T-cell (primary cell): ENCODE measurements around the gene ST8SIA1. TPM values are rescaled to one million over a fixed set of nuclear protein-coding genes. Genes with fewer than 3 reads are reported as not detected.

Experiments
- ATAC-seq, 4 experiments: fragments of 200-7000 bp in 3 of 4; fragments of 150-1000 bp in 1 of 4; cut with Tn5 transposase; replicated peaks in 1 of 4; 1 replicate in 3 of 4; 2 replicates in 1 of 4; pipeline ENCODE4 v1.10.0; 2021; ENCODE audit warnings: moderate library complexity in 3 of 4, mild to moderate bottlenecking in 2 of 4, moderate number of reproducible peaks in 1 of 4
- CTCF ChIA-PET, 2 donors: fragments of 300-600 bp; sonication (Branson Sonifier 250); formaldehyde crosslinking; loops; one replicate each; lab custom pipeline; 2022; ENCODE audit warnings: antibody characterized with exemption in 2 of 2; lab: Charles Lee
- POLR2A ChIA-PET, 2 donors: fragments of 300-600 bp; sonication (Branson Sonifier 250); formaldehyde crosslinking; loops; one replicate each; lab custom pipeline; 2022; ENCODE audit warnings: antibody characterized with exemption in 2 of 2; lab: Charles Lee
- DNase-seq, 35 experiments: peaks; one replicate each; pipeline versions ENCODE4 v3.0.0 to v3.0.0-alpha.2; 2013 to 2023
- H3K27ac ChIP-seq: one replicate; pipeline ENCODE4 v1.5.1; 2013; ENCODE audit warnings: low read length
- H3K27me3 ChIP-seq, 2 experiments: replicated peaks in 1 of 2; 1 replicate in 1 of 2; 2 replicates in 1 of 2; pipeline versions ENCODE4 v1.6.1 to v1.7.0; 2013; ENCODE audit warnings: low read length in 1 of 2, mixed read lengths in 1 of 2; ENCODE audit not compliant: control insufficient read depth in 2 of 2, insufficient read depth in 2 of 2; ENCODE audit errors: extremely low read depth in 1 of 2
- H3K36me3 ChIP-seq, 2 donors: 1 replicate in 1 of 2; 2 replicates in 1 of 2; pipeline versions ENCODE4 v1.6.1 to v1.7.0; 2013; ENCODE audit warnings: low read length in 1 of 2; ENCODE audit not compliant: control insufficient read depth in 2 of 2, insufficient read depth in 1 of 2; ENCODE audit errors: extremely low read depth in 1 of 2
- H3K4me1 ChIP-seq, 2 experiments: 1 replicate in 1 of 2; 2 replicates in 1 of 2; pipeline versions ENCODE4 v1.6.1 to v1.7.0; 2013; ENCODE audit warnings: low read length in 2 of 2, mixed read lengths in 1 of 2; ENCODE audit not compliant: insufficient read depth in 2 of 2, control insufficient read depth in 1 of 2; ENCODE audit errors: extremely low read depth in 1 of 2
- H3K4me3 ChIP-seq, 2 donors: 1 replicate in 1 of 2; 2 replicates in 1 of 2; pipeline versions ENCODE4 v1.5.1 to v1.7.0; 2013; ENCODE audit warnings: mild to moderate bottlenecking in 2 of 2, low read length in 1 of 2, moderate library complexity in 1 of 2; ENCODE audit not compliant: control insufficient read depth in 1 of 2; ENCODE audit errors: extremely low read depth in 1 of 2
- H3K9me3 ChIP-seq: 2 replicates; pipeline ENCODE4 v1.7.0; 2013
- H3K27ac Mint-ChIP-seq, 2 donors: one replicate each; pipeline ENCODE4 v1.8.0; 2020 to 2021; ENCODE audit warnings: mild to moderate bottlenecking in 2 of 2, mixed read lengths in 2 of 2
- H3K27me3 Mint-ChIP-seq, 2 donors: one replicate each; pipeline ENCODE4 v1.8.0; 2021 to 2022; ENCODE audit warnings: mixed read lengths in 2 of 2
- H3K36me3 Mint-ChIP-seq: one replicate; pipeline ENCODE4 v1.8.0; 2021; ENCODE audit warnings: mixed read lengths
- H3K4me1 Mint-ChIP-seq, 3 donors: one replicate each; pipeline ENCODE4 v1.8.0; 2020 to 2022; ENCODE audit warnings: mixed read lengths in 3 of 3, mild to moderate bottlenecking in 1 of 3
- H3K4me3 Mint-ChIP-seq, 3 donors: one replicate each; pipeline ENCODE4 v1.8.0; 2020 to 2022; ENCODE audit warnings: mild to moderate bottlenecking in 3 of 3, mixed read lengths in 3 of 3, moderate library complexity in 3 of 3
- H3K9me3 Mint-ChIP-seq, 3 donors: one replicate each; pipeline ENCODE4 v1.8.0; 2020 to 2022; ENCODE audit warnings: mixed read lengths in 3 of 3
- WGBS: methylation state at CpG from one replicate; pipeline ENCODE4 v1.1.5; 2013; ENCODE audit warnings: missing lambda C conversion rate; ENCODE audit not compliant: insufficient coverage; 5-methylcytosine and 5-hydroxymethylcytosine counted together
- total RNA-seq, 35 experiments: library from RNA in 6 of 35; stranded (reverse) in 6 of 35; fragments of 120-200 nt in 1 of 35; gene quantifications; one replicate each; pipeline versions ENCODE4 v1.2.1 to v1.2.4 and lab custom pipeline; 2013 to 2026

The ST8SIA1 gene
- total RNA-seq, 5 donors from 2014 or later (not counting 1 experiment from before 2014, with no cell fraction given): 10.8 to 19.8 (median 15.2) TPM

- WGBS: no CpG with 5 or more reads among the region's 5 CpGs
- POLR2A ChIA-PET: no interaction called here
- H3K9me3 Mint-ChIP-seq: no peaks in the 10 kb centered on the region
- no peaks in the 10 kb centered on the region for H3K4me1 Mint-ChIP-seq
- DNase-seq (no peak), ATAC-seq (no peak)
- H3K36me3 Mint-ChIP-seq: no peaks in the 10 kb centered on the region
- H3K36me3 ChIP-seq: no peaks in the 10 kb centered on the region
- no peak overlapping the region for H3K27ac ChIP-seq
- H3K4me3 ChIP-seq: no peak overlapping the region
- no peaks in the 10 kb centered on the region for H3K27me3 Mint-ChIP-seq
- H3K4me3 Mint-ChIP-seq: no peak overlapping the region
- no peaks in the 10 kb centered on the region for H3K27me3 ChIP-seq
- no peaks in the 10 kb centered on the region for H3K4me1 ChIP-seq
- H3K9me3 ChIP-seq: no peaks in the 10 kb centered on the region
- CTCF ChIA-PET: no interaction called here
- H3K27ac Mint-ChIP-seq: no peak overlapping the region
Measured at GRCh38 chr12:22355011-22355580, 20.6 kb upstream of the ST8SIA1 start.

- no peak overlapping the region for H3K27ac Mint-ChIP-seq
- no peaks in the 10 kb centered on the region for H3K27me3 Mint-ChIP-seq
- no peak for ATAC-seq
Measured at GRCh38 chr12:22353615-22354325, 19.3 kb upstream of the ST8SIA1 start.

GRCh38 chr12:22350886-22351285 lies 16.4 kb upstream of the ST8SIA1 start:
- H3K9me3 ChIP-seq: no peaks in the 10 kb centered on the region
- H3K4me1 Mint-ChIP-seq: no peaks in the 10 kb centered on the region
- no peak overlapping the region for H3K4me3 Mint-ChIP-seq
- peaks cover 0 to 10% (median 0%) of the 10 kb centered on the region in 3 donors for H3K9me3 Mint-ChIP-seq
- no peaks in the 10 kb centered on the region for H3K36me3 Mint-ChIP-seq
- CTCF ChIA-PET: no interaction called here
- WGBS: 89% methylated on average over 4 of the region's 4 CpGs
- no peak overlapping the region for H3K27ac ChIP-seq
- H3K27me3 ChIP-seq: no peaks in the 10 kb centered on the region
- ATAC-seq (no peak), DNase-seq (no peak)
- H3K4me1 ChIP-seq: no peaks in the 10 kb centered on the region
- no peaks in the 10 kb centered on the region for H3K27me3 Mint-ChIP-seq
- H3K27ac Mint-ChIP-seq: no peak overlapping the region
- H3K4me3 ChIP-seq: no peak overlapping the region
- no peaks in the 10 kb centered on the region for H3K36me3 ChIP-seq
- POLR2A ChIA-PET: no interaction called here

More at GRCh38 chr12:22353615-22354325, 19.3 kb upstream of the ST8SIA1 start:
- no peak overlapping the region for H3K4me3 ChIP-seq
- DNase-seq: no peak
- no peaks in the 10 kb centered on the region for H3K27me3 ChIP-seq
- POLR2A ChIA-PET: no interaction called here
- 80% methylated on average over 1 of the region's 1 CpG for WGBS
- Mint-ChIP-seq H3K4me3 (no peak overlapping the region), H3K9me3 (peaks cover 0 to 4% (median 0%) of the 10 kb centered on the region in 3 donors), H3K4me1 (no peaks in the 10 kb centered on the region), H3K36me3 (no peaks in the 10 kb centered on the region)
- no peaks in the 10 kb centered on the region for H3K4me1 ChIP-seq
- H3K27ac ChIP-seq: no peak overlapping the region
- no peaks in the 10 kb centered on the region for H3K9me3 ChIP-seq
- no peaks in the 10 kb centered on the region for H3K36me3 ChIP-seq
- CTCF ChIA-PET: no interaction called here

- DNase-seq (no peak), ATAC-seq (no peak)
- Histone ChIP-seq H3K27ac (no peak overlapping the region), H3K4me1 (no peaks in the 10 kb centered on the region), H3K36me3 (no peaks in the 10 kb centered on the region), H3K27me3 (no peaks in the 10 kb centered on the region), H3K4me3 (no peak overlapping the region), H3K9me3 (no peaks in the 10 kb centered on the region)
- WGBS: 92% methylated on average over 2 of the region's 5 CpGs
- peaks cover 0 to 10% (median 0%) of the 10 kb centered on the region in 3 donors for H3K9me3 Mint-ChIP-seq
- H3K27ac Mint-ChIP-seq: no peak overlapping the region
- H3K4me3 Mint-ChIP-seq: no peak overlapping the region
- ChIA-PET CTCF (interaction anchor here in 1 of 2 donors (0.5 to 0.7 kb wide), 2 partner anchors 266 to 668 kb away, joined by 3 read pairs; no protein-coding TSS in a partner anchor), POLR2A (no interaction called here)
- no peaks in the 10 kb centered on the region for H3K36me3 Mint-ChIP-seq
- H3K4me1 Mint-ChIP-seq: no peaks in the 10 kb centered on the region
- H3K27me3 Mint-ChIP-seq: no peaks in the 10 kb centered on the region
Measured at GRCh38 chr12:22348208-22348607, 13.7 kb upstream of the ST8SIA1 start.

GRCh38 chr12:22340143-22340542 lies 5.6 kb upstream of the ST8SIA1 start:
- H3K27me3 ChIP-seq: peaks cover 0 to 3% of the 10 kb centered on the region in 2 experiments
- H3K9me3 ChIP-seq: no peaks in the 10 kb centered on the region
- ChIA-PET POLR2A (no interaction called here), CTCF (no interaction called here)
- H3K4me3 ChIP-seq: no peak overlapping the region
- no peaks in the 10 kb centered on the region for H3K36me3 ChIP-seq
- H3K4me3 Mint-ChIP-seq: no peak overlapping the region
- peaks cover 2 to 9% of the 10 kb centered on the region in 2 experiments for H3K4me1 ChIP-seq
- ATAC-seq (no peak), DNase-seq (no peak)
- peaks cover 4 to 13% (median 10%) of the 10 kb centered on the region in 3 donors for H3K9me3 Mint-ChIP-seq
- WGBS: no CpG with 5 or more reads among the region's 4 CpGs
- H3K4me1 Mint-ChIP-seq: peaks cover 4 to 9% (median 6%) of the 10 kb centered on the region in 3 donors
- H3K27ac ChIP-seq: no peak overlapping the region
- no peak overlapping the region for H3K27ac Mint-ChIP-seq
- peaks cover 3 to 4% of the 10 kb centered on the region in 2 donors for H3K27me3 Mint-ChIP-seq
- no peaks in the 10 kb centered on the region for H3K36me3 Mint-ChIP-seq

GRCh38 chr12:22339691-22340090 lies 5.2 kb upstream of the ST8SIA1 start:
- Mint-ChIP-seq H3K4me1 (peaks cover 6 to 9% (median 6%) of the 10 kb centered on the region in 3 donors), H3K27ac (no peak overlapping the region)
- POLR2A ChIA-PET: no interaction called here

More at GRCh38 chr12:22339691-22340090, 5.2 kb upstream of the ST8SIA1 start:
- Mint-ChIP-seq H3K36me3 (no peaks in the 10 kb centered on the region), H3K9me3 (peaks cover 4 to 13% (median 10%) of the 10 kb centered on the region in 3 donors), H3K27me3 (peaks cover 4 to 5% of the 10 kb centered on the region in 2 donors), H3K4me3 (no peak overlapping the region)
- Histone ChIP-seq H3K4me1 (peaks cover 2 to 11% of the 10 kb centered on the region in 2 experiments), H3K27ac (no peak overlapping the region), H3K36me3 (no peaks in the 10 kb centered on the region), H3K4me3 (no peak overlapping the region), H3K9me3 (no peaks in the 10 kb centered on the region), H3K27me3 (peaks cover 0 to 4% of the 10 kb centered on the region in 2 experiments)
- DNase-seq: no peak
- no peak for ATAC-seq
- CTCF ChIA-PET: no interaction called here
- WGBS: 94% methylated on average over 3 of the region's 9 CpGs
